Astrocyte of the hippocampus (primary cell): ENCODE measurements around the gene MED15.

Source experiments
- DNase-seq: peaks from one replicate; pipeline ENCODE4 v3.0.0; 2011; ENCODE audit warnings: low read depth, low spot score

Gene MED15

GRCh38 chr22:20551805-20552442, 44.5 kb downstream of the MED15 start:
- peak; percentile 35 for DNase-seq

GRCh38 chr22:20552443-20553401, 45.3 kb downstream of the MED15 start:
- peak; percentile 49 for DNase-seq

GRCh38 chr22:20553947-20554741, 46.7 kb downstream of the MED15 start:
- DNase-seq, result no peak

- no peak for DNase-seq
These were observed 47.4 kb downstream of the MED15 start for GRCh38 chr22:20554824-20555223.

- DNase-seq, result no peak
These were observed 51.1 kb downstream of the MED15 start for GRCh38 chr22:20558534-20558933.

- no peak for DNase-seq
These were observed 51.9 kb downstream of the MED15 start for GRCh38 chr22:20559174-20559760.

GRCh38 chr22:20560716-20561115, 53.3 kb downstream of the MED15 start:
- DNase-seq, result no peak

GRCh38 chr22:20561882-20562281, 54.5 kb downstream of the MED15 start:
- DNase-seq, result no peak

GRCh38 chr22:20562607-20563465, 55.4 kb downstream of the MED15 start:
- no peak for DNase-seq

- no peak for DNase-seq
These were observed 56.1 kb downstream of the MED15 start for GRCh38 chr22:20563466-20563906.

- DNase-seq, result no peak
These were observed 56.5 kb downstream of the MED15 start for GRCh38 chr22:20563941-20564371.

- no peak for DNase-seq
These were observed 57.8 kb downstream of the MED15 start for GRCh38 chr22:20565079-20565734.

GRCh38 chr22:20565761-20566160, 58.4 kb downstream of the MED15 start:
- DNase-seq, result no peak

- peak; percentile 82 for DNase-seq
These were observed 59.2 kb downstream of the MED15 start for GRCh38 chr22:20566420-20567260.

- DNase-seq, result peak; percentile 68
These were observed 60.0 kb downstream of the MED15 start for GRCh38 chr22:20567371-20567847.

- peak; percentile 56 for DNase-seq
These were observed 60.6 kb downstream of the MED15 start for GRCh38 chr22:20567993-20568417.

GRCh38 chr22:20568502-20569058, 61.2 kb downstream of the MED15 start:
- DNase-seq, result no peak
